Activated CD4-positive, alpha-beta T cell treated with anti-CD3 and anti-CD28 coated beads, Interleukin-2, amount 10 ng/mL, durations not matched to agents 24 days and 14 days (primary cell): ENCODE results near the gene HBD. TPM values are rescaled to one million over a fixed set of nuclear protein-coding genes. Genes with fewer than 3 reads are reported as not detected.
"Not testable (repeated sequence)": the region's sequence is repeated elsewhere in the genome, so short reads cannot be mapped to it uniquely, and the experiment has no call there.

ENCODE experiments used
- DNase-seq: peaks from one replicate; pipeline ENCODE4 v3.0.0; 2022
- H3K27ac Mint-ChIP-seq: one replicate; pipeline ENCODE4 v1.8.0; 2022; ENCODE audit warnings: mild to moderate bottlenecking, mixed read lengths
- H3K27me3 Mint-ChIP-seq: one replicate; pipeline ENCODE4 v1.8.0; 2022; ENCODE audit warnings: mixed read lengths
- H3K36me3 Mint-ChIP-seq: one replicate; pipeline ENCODE4 v1.8.0; 2022; ENCODE audit warnings: low read depth, mild to moderate bottlenecking, mixed read lengths
- H3K4me1 Mint-ChIP-seq: one replicate; pipeline ENCODE4 v1.8.0; 2021; ENCODE audit warnings: mixed read lengths
- H3K4me3 Mint-ChIP-seq: one replicate; pipeline ENCODE4 v1.8.0; 2022; ENCODE audit warnings: mild to moderate bottlenecking, moderate library complexity, mixed read lengths
- H3K9me3 Mint-ChIP-seq: one replicate; pipeline ENCODE4 v1.8.0; 2021; ENCODE audit warnings: mixed read lengths
- intact Hi-C: fragments of 100-400 bp; cut with micrococcal nuclease; formaldehyde crosslinking; loops from one replicate; pipeline ENCODE4 v1.15.1; 2023
- total RNA-seq: library from RNA; stranded (reverse); gene quantifications from 2 replicates; pipeline ENCODE4 v1.2.3, GENCODE V29; 2022

HBD gene
- total RNA-seq, 1 donor from 2014 or later: not detected

DNA sequence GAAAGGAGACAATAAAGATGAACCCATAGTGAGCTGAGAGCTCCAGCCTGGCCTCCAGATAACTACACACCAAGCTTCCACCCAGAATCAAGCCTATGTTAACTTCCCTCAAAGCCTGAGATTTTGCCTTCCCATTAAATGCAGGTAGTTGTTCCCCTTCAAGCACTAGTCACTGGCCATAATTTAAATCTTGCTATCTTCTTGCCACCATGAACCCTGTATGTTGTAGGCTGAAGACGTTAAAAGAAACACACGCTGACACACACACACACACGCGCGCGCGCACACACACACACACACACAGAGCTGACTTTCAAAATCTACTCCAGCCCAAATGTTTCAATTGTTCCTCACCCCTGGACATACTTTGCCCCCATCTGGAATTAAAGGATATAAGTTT, 14.2 kb upstream of the HBD start:
- H3K9me3 Mint-ChIP-seq, intact Hi-C loops: not testable (repeated sequence)

DNA sequence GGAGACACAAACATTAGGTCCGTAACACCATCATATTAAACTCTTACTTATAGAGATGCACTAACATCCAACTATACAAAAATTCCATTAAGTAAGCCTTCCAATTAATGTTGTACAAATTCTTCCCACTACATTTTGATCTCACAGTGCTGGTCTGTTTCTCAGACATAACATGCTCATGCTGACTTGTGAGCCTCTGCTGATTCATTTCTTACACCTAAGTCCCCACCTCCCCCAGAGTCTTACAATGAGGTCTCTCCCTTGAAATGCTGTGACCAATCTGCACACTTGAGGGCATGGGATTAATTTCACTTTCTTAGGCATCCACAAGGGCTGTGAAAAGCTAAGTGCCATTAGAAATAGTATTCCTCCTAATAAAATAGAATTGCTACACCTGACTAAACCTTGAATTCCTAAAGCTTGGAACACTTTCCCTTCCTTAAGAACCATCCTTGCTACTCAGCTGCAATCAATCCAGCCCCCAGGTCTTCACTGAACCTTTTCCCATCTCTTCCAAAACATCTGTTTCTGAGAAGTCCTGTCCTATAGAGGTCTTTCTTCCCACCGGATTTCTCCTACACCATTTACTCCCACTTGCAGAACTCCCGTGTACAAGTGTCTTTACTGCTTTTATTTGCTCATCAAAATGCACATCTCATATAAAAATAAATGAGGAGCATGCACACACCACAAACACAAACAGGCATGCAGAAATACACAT, 13.3 kb upstream of the HBD start:
- no peak for DNase-seq
- no peaks in the 10 kb centered on the region for H3K36me3 Mint-ChIP-seq
- no peak overlapping the region for H3K4me3 Mint-ChIP-seq
- H3K27ac Mint-ChIP-seq: no peak overlapping the region
- intact Hi-C loops: no loop called here
- no peaks in the 10 kb centered on the region for H3K27me3 Mint-ChIP-seq
- H3K9me3 Mint-ChIP-seq: no peaks in the 10 kb centered on the region
- no peaks in the 10 kb centered on the region for H3K4me1 Mint-ChIP-seq

More for the DNA sequence above, 14.2 kb upstream of the HBD start:
- H3K27ac Mint-ChIP-seq, DNase-seq, H3K27me3 Mint-ChIP-seq, H3K4me1 Mint-ChIP-seq, H3K36me3 Mint-ChIP-seq, H3K4me3 Mint-ChIP-seq: not testable (repeated sequence)

DNA sequence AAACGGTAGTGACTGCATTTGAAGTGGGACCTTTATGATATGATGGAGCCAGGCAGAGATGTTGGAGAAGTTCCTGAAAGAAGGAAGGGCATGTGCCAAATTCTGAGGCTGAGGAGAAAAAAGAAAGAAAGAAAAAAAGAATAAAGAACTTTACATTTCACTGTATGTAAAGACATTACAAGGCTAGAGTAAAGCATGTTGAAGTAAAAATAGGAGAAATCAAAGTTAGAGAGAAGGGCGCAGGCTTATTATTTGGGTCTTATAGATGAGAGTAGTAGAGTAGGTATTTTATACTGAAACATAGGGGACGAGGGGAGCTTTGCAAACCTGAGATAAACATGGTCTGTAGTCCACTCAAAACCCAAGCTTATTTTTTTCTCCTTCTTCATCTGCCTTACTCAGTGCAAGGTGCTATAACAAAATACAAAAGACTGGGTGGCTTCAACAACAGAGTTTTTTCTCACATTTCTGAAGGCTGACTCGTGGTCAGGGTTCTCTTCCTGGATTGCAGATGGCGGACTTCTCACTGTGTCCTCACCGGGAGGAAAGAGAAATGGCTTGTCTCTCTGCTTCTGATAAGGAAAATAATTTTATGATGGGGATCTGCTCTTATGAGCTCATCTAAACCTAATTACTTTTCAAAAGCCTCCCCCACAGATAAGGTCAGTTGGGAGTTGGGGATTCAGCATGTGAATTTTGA, 12.6 kb upstream of the HBD start:
- intact Hi-C loops: no loop called here
- no peak for DNase-seq
- Mint-ChIP-seq H3K27ac (no peak overlapping the region), H3K36me3 (no peaks in the 10 kb centered on the region), H3K4me3 (no peak overlapping the region), H3K4me1 (no peaks in the 10 kb centered on the region), H3K27me3 (no peaks in the 10 kb centered on the region), H3K9me3 (no peaks in the 10 kb centered on the region)

DNA sequence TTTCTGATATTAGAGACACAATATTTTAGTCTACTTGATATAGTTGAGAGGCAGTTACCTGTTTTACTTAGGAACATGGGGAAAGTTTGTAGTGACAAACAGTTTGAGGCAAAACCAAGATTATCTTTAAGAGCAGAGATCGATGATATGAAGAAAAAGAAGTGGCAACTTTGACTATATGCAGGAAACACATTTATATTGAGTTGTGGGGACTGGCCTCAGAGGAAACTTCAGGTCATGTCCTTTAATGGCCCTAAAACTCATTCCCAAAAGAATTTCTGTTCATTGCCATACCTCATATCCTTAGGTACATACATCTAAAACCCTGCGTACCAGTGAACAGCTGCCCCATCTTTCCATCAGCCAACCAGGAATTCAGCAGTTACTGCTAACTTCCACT, 10.9 kb upstream of the HBD start:
- Mint-ChIP-seq H3K36me3 (no peaks in the 10 kb centered on the region), H3K4me3 (no peak overlapping the region), H3K27ac (no peak overlapping the region), H3K4me1 (no peaks in the 10 kb centered on the region), H3K27me3 (no peaks in the 10 kb centered on the region), H3K9me3 (no peaks in the 10 kb centered on the region)
- intact Hi-C loops: no loop called here
- DNase-seq: no peak

DNA sequence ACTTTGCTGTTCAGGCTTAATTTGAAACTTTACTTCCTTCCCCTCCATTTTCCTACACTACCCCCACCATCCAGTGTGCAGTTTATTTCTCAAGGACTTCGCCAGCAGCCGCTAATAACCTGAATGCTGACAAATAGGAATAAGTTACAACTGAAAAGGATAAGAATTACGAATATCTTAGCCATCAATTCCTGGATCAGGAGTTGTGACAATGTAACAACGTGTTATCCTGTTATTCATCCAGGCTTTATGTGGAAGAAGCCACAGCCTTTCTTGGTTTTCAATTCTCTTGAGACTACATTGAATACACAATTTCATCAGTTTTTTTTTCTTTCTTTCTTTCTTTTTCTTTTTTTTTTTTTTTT, 9.5 kb upstream of the HBD start:
- Mint-ChIP-seq H3K4me3 (no peak overlapping the region), H3K9me3 (no peaks in the 10 kb centered on the region), H3K27me3 (no peaks in the 10 kb centered on the region), H3K4me1 (no peaks in the 10 kb centered on the region), H3K27ac (no peak overlapping the region), H3K36me3 (no peaks in the 10 kb centered on the region)
- DNase-seq: no peak
- intact Hi-C loops: no loop called here

DNA sequence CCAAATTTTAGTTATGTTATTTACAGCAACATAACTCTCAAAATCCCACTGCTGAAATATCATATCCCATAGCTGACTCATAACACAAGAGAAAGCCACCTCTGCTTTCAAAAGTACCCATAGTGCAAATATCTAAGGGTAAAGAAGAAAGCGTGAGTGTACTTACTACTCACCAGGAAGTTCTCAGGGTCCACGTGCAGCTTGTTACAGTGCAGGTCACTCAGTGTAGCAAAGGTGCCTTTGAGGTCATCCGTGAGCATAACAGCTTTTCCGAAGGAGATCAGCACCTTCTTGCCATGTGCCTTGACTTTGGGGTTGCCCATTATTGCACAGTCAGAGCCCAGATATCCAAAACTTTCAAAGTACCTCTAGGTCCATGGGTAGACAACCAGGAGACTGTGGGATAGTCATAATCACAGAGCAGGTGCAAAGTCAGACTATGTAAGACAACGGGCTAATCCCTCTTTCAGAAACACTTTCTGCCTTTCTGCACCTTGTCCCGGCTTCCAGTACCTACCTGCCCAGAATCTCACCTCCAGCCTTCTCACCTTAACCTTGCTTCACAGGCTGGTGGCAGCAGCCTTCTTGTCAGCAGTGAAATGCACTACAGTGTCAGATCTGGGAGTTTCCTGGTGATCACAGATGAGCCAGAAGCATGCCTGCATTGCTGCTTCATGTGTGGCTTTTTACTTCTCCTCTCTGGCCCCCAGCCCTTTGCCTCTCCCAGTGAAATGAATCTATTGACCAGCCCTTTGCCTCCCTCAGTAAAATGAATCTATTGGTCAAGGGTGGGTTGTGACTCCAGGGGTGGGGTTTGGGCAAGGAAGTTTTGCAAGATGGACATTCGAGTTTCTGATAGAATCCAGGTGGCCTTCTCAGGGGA, 8.9 kb upstream of the HBD start:
- peaks cover 2% of the 10 kb centered on the region for H3K27me3 Mint-ChIP-seq
- H3K9me3 Mint-ChIP-seq: no peaks in the 10 kb centered on the region
- no peaks in the 10 kb centered on the region for H3K4me1 Mint-ChIP-seq
- no peak overlapping the region for H3K4me3 Mint-ChIP-seq
- intact Hi-C loops: no loop called here
- H3K36me3 Mint-ChIP-seq: no peaks in the 10 kb centered on the region
- no peak for DNase-seq
- H3K27ac Mint-ChIP-seq: no peak overlapping the region

DNA sequence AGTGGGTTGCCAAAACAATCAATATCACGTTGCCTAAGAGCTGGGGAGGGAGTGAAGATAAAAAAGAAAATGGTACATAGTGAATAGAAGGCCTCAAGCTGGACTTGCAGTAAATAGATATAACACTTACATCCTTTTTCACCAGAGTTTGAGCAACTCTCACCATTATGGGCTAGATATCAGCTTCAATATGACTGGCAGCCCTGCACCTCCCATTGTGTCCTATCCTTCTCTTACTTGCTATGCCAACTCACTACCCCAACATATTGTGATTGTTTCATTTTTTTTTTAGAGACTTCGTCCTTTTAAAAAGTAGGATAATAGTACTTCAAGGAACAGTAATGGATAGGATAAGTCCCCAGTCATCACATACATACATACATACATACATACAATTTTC, 7.9 kb upstream of the HBD start:
- H3K4me1 Mint-ChIP-seq: no peaks in the 10 kb centered on the region
- H3K27me3 Mint-ChIP-seq: peaks cover 4% of the 10 kb centered on the region
- intact Hi-C loops: no loop called here
- H3K9me3 Mint-ChIP-seq: no peaks in the 10 kb centered on the region
- no peak overlapping the region for H3K27ac Mint-ChIP-seq
- no peak for DNase-seq
- H3K4me3 Mint-ChIP-seq: no peak overlapping the region
- H3K36me3 Mint-ChIP-seq: no peaks in the 10 kb centered on the region

DNA sequence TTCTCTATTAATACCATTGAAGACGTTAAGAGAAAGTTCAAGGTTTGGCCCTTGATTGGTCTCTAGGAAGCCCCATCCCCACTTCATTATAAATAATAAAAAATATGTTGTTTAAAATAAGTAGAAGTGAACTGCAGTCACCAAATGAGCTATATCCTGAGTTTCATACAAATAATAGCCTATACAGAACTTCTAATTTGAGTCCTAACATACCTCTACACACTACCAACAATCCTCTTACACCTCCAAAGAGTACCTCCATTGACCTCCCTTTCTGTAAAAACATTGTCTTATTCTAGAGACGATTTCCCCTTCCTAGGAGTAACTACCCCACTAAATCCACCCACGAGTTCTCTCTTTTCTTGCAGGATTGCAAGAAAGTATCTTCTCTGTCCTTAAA, 7.2 kb upstream of the HBD start:
- DNase-seq: no peak
- no peak overlapping the region for H3K4me3 Mint-ChIP-seq
- intact Hi-C loops: no loop called here
- no peaks in the 10 kb centered on the region for H3K36me3 Mint-ChIP-seq
- H3K27ac Mint-ChIP-seq: no peak overlapping the region
- no peaks in the 10 kb centered on the region for H3K9me3 Mint-ChIP-seq
- peaks cover 4% of the 10 kb centered on the region for H3K27me3 Mint-ChIP-seq
- H3K4me1 Mint-ChIP-seq: no peaks in the 10 kb centered on the region

DNA sequence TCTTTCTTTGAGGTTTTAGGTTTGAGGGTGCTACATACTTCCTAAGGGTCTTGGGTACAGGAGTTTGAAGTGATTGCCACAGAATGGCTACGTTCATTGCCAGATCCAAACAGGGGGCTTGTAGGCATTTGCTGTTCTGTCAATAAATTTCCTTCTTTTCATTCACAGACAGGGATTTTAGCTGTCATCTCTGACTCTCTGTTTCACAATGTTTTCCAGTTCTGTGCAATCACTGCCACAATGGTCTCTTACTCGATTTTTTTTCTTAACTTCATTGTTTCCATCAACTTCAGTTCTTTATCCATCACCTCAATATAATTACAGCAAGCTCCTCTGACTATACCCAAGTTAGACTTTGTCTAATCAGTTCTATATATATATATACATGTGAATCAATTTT, 6.2 kb upstream of the HBD start:
- Mint-ChIP-seq H3K27ac (no peak overlapping the region), H3K36me3 (no peaks in the 10 kb centered on the region), H3K27me3 (peaks cover 6% of the 10 kb centered on the region), H3K9me3 (no peaks in the 10 kb centered on the region), H3K4me3 (no peak overlapping the region), H3K4me1 (no peaks in the 10 kb centered on the region)
- intact Hi-C loops: no loop called here
- DNase-seq: no peak

DNA sequence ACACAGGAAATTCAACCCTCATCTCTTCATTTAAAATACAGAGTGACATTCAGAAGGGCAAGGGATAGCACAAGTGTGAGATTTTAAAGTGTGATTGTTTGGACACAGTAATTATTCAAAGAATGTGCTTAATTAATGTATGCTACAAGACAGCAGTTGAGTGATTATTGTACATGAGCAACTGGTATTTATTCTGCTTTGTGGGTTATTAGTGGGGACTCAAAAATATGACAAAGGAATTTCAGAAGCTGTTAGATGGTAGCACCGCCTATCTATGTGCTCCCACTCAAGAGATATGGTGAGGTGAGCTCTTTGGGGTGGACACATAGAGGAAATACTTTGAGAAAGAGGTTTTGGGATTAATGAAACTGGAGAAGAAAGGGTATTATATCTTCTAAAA, 5.8 kb upstream of the HBD start:
- no peak for DNase-seq
- H3K4me3 Mint-ChIP-seq: no peak overlapping the region
- H3K27ac Mint-ChIP-seq: no peak overlapping the region
- H3K27me3 Mint-ChIP-seq: peaks cover 9% of the 10 kb centered on the region
- H3K4me1 Mint-ChIP-seq: no peaks in the 10 kb centered on the region
- intact Hi-C loops: no loop called here
- no peaks in the 10 kb centered on the region for H3K36me3 Mint-ChIP-seq
- no peaks in the 10 kb centered on the region for H3K9me3 Mint-ChIP-seq

DNA sequence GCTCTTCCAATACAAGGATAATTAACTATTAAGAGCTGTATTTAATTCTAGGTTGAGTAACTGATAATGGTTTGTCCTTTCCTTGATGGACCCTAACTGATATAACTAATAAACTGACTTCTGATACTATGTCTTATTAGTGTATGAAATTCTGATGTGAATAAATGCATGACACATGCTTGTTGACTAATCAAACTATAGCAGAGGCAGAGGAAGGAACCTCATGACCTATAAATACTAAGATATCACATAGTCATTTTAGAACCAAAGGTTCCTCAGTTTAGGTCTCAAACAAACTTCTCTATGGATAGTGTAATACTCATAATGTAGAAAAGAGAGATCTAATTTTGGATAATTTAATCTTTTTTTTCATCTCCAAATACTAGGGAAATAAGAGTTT, 4.8 kb upstream of the HBD start:
- Mint-ChIP-seq H3K27ac (no peak overlapping the region), H3K4me1 (peaks cover 6% of the 10 kb centered on the region)
- intact Hi-C loops: no loop called here

DNA sequence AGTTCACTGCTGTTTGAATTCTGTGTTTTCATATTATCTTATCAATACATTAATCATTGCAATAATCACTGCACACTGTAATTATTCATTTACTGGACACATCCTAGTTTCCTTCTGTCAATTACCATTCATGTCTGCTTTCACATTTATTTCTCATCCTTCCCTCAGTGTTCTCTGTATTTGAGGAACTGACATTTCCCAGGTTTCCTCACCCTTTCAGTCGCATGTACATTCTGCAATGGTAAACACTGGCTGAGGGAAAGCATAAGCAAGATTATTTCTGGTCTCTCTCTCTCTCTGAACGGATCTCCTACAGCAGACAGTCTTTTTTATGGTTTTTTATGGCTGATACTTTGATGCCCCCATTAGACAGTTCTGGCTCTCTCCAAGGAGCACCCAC, 4.2 kb upstream of the HBD start:
- Mint-ChIP-seq H3K4me3 (no peak overlapping the region), H3K4me1 (peaks cover 6% of the 10 kb centered on the region), H3K36me3 (no peaks in the 10 kb centered on the region), H3K27ac (no peak overlapping the region), H3K27me3 (peaks cover 9% of the 10 kb centered on the region), H3K9me3 (no peaks in the 10 kb centered on the region)
- intact Hi-C loops: no loop called here
- no peak for DNase-seq

More for the DNA sequence above, 4.8 kb upstream of the HBD start:
- Mint-ChIP-seq H3K36me3 (no peaks in the 10 kb centered on the region), H3K4me3 (no peak overlapping the region), H3K27me3 (peaks cover 9% of the 10 kb centered on the region), H3K9me3 (no peaks in the 10 kb centered on the region)
- no peak for DNase-seq

DNA sequence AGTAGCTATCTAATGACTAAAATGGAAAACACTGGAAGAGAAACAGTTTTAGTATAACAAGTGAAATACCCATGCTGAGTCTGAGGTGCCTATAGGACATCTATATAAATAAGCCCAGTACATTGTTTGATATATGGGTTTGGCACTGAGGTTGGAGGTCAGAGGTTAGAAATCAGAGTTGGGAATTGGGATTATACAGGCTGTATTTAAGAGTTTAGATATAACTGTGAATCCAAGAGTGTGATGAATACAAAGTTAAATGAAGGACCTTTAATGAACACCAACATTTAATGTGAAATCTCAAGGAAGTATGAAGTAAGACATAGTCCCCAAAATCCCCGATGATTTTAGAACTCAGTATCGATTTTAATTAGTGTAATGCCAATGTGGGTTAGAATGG, 3.1 kb upstream of the HBD start:
- H3K9me3 Mint-ChIP-seq: no peaks in the 10 kb centered on the region
- intact Hi-C loops: no loop called here
- no peak overlapping the region for H3K4me3 Mint-ChIP-seq
- peaks cover 6% of the 10 kb centered on the region for H3K4me1 Mint-ChIP-seq
- H3K36me3 Mint-ChIP-seq: no peaks in the 10 kb centered on the region
- H3K27ac Mint-ChIP-seq: no peak overlapping the region
- no peak for DNase-seq
- peaks cover 9% of the 10 kb centered on the region for H3K27me3 Mint-ChIP-seq

DNA sequence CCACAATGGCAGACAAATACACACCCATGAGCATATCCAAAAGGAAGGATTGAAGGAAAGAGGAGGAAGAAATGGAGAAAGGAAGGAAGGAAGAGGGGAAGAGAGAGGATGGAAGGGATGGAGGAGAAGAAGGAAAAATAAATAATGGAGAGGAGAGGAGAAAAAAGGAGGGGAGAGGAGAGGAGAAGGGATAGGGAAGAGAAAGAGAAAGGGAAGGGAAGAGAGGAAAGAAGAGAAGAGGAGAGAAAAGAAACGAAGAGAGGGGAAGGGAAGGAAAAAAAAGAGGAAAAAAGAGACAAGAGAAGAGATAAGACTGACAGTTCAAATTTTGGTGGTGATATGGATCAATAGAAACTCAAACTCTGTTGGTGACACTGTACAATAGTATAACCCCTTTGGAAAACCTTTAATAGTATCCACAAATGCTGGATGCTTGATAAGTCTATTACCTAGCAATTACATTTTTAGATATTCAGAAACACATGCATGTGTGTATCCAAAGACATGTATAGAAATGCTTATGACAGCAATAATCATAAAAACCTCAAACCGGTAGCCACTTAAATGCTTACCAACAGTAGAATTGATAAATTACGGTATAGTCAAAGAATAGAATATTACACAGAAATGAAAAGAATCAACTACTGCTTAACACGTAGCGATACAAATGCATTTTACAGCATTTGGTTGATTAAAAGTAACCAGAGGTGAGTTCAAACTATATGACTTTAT, 1.2 kb upstream of the HBD start:
- Mint-ChIP-seq H3K4me1 (peaks cover 6% of the 10 kb centered on the region), H3K27ac (no peak overlapping the region), H3K36me3 (no peaks in the 10 kb centered on the region), H3K27me3 (peaks cover 9% of the 10 kb centered on the region), H3K9me3 (no peaks in the 10 kb centered on the region), H3K4me3 (no peak overlapping the region)
- intact Hi-C loops: no loop called here
- no peak for DNase-seq
